Gastrocnemius medialis (tissue), 4 donors: ENCODE results near the gene PTCD1. TPM values are rescaled to one million over a fixed set of nuclear protein-coding genes. Genes with fewer than 3 reads are reported as not detected.

ENCODE experiments used
- ATAC-seq, 2 donors: fragments of 150-250 bp; one replicate each; pipeline ENCODE4 v1.9.1; 2016
- DNase-seq, 2 donors: peaks; one replicate each; pipeline ENCODE4 v3.0.0-alpha.2; 2019
- H3K27ac ChIP-seq, 4 donors: fragments of 200-600 bp; sonication (generic); 1 replicate in 1 of 4; 2 replicates in 3 of 4; pipeline ENCODE4 v1.5.1; 2016 to 2018; ENCODE audit warnings: mild to moderate bottlenecking in 2 of 4, moderate library complexity in 1 of 4
- H3K27me3 ChIP-seq, 3 donors: fragments of 200-600 bp; sonication (generic) in 2 of 3; 1 replicate in 1 of 3; 2 replicates in 2 of 3; pipeline versions ENCODE4 v1.5.1 to v1.6.0; 2016 to 2019; ENCODE audit warnings: mild to moderate bottlenecking in 1 of 3, moderate library complexity in 1 of 3
- H3K36me3 ChIP-seq, 2 donors: fragments of 200-600 bp; sonication (generic) in 1 of 2; one replicate each; pipeline ENCODE4 v1.5.1; 2017 to 2018
- H3K4me1 ChIP-seq, 2 donors: fragments of 200-600 bp; sonication (generic) in 1 of 2; one replicate each; pipeline ENCODE4 v1.5.1; 2016 to 2017; ENCODE audit warnings: mild to moderate bottlenecking in 2 of 2
- H3K4me3 ChIP-seq, 4 donors: fragments of 200-600 bp; sonication (generic) in 3 of 4; 1 replicate in 1 of 4; 2 replicates in 3 of 4; pipeline ENCODE4 v1.5.1; 2016 to 2019; ENCODE audit warnings: mild to moderate bottlenecking in 2 of 4
- H3K9me3 ChIP-seq, 3 donors: fragments of 200-600 bp; sonication (generic) in 2 of 3; 1 replicate in 1 of 3; 2 replicates in 2 of 3; pipeline ENCODE4 v1.5.1; 2016 to 2019
- POLR2A ChIP-seq, 2 donors: fragments of 450-650 bp; IDR thresholded peaks; one replicate each; pipeline ENCODE4 v1.6.1; 2017; ENCODE audit warnings: antibody characterized with exemption in 2 of 2, mild to moderate bottlenecking in 2 of 2, moderate library complexity in 2 of 2
- in situ Hi-C, 4 donors: fragments of 200-750 bp; cut with MboI; loops; one replicate each; pipeline versions ENCODE4 v1.15.0 to v1.8.0; 2017; ENCODE audit warnings: low sequenced_read_pairs in 4 of 4
- intact Hi-C: fragments of 100-400 bp; cut with DNase I; formaldehyde crosslinking; loops from one replicate; pipeline ENCODE4 v1.15.1; 2023; ENCODE audit warnings: low total_unique reads
- total RNA-seq, 4 donors: library from RNA; depleted of rRNA; stranded (reverse); fragments of >200 nt; gene quantifications; one replicate each; pipeline versions ENCODE4 v1.1.0 to v1.2.3, GENCODE V29; 2016
- TF ChIP-seq, protein P1 (sequence below), 5 experiments: fragments of 450-650 bp in 3 of 5; fragments of 200-600 bp in 2 of 5; sonication (generic) in 2 of 5; IDR thresholded peaks in 4 of 5; conservative IDR thresholded peaks in 1 of 5; 1 replicate in 4 of 5; 2 replicates in 1 of 5; pipeline ENCODE4 v1.5.1; 2016 to 2019; ENCODE audit warnings: antibody characterized with exemption in 5 of 5, mild to moderate bottlenecking in 3 of 5, moderate library complexity in 3 of 5

PTCD1 gene
- total RNA-seq, 4 donors from 2014 or later, result 7.8 to 14.1 (median 10.9) TPM

DNA sequence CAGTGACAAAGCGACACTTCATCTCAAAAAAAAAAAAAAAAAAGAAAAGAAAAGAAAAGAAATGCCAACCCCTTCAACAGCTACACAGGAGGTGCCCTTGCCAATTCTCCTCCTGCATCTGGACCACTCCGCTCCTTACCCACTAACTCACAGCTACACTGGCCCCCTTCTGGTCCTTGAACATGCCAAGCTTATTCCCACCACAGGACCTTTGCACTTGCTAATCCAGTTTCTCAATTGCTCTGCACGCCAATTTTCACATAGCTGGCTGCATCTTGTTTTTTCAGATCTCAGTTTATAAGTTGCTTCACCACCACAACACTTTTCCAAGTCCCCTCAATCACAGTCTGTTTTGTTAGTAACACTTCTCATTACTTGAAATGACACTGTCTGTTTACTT is 35.7 kb downstream of the PTCD1 start:
- H3K36me3 ChIP-seq, result peaks cover 0 to 59% of the 10 kb centered on the region in 2 donors
- in situ Hi-C loops, result no loop called here

DNA sequence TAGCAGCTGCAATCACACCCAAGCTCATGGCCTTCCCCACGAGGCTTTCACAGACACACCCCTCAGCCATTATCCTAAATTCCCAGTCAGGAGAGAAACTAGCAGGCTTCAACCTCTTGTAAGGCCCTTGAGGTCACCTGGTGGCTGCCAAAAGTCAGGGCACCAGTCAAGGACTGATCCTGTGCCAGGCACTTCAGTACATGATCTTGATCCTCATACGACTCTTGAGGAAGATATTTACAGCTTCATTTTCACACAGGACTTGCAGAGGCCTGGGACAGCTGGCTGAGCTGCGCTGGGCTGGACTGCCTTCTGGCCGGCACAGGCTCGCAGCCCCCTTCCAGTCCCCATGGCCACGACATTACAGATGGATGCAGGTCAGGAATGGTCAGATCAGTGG is 39.0 kb downstream of the PTCD1 start:
- Histone ChIP-seq H3K27ac (no peak overlapping the region), H3K4me3 (no peak overlapping the region), H3K27me3 (no peaks in the 10 kb centered on the region), H3K36me3 (peaks cover 0 to 88% of the 10 kb centered on the region in 2 donors), H3K4me1 (peaks cover 0 to 14% of the 10 kb centered on the region in 2 donors), H3K9me3 (no peaks in the 10 kb centered on the region)
- DNase-seq, result no peak
- intact Hi-C loops (no loop called here), in situ Hi-C loops (no loop called here)
- peak in 1 of 2 donors; percentile 7 for ATAC-seq
- TF ChIP-seq, protein P1, sequence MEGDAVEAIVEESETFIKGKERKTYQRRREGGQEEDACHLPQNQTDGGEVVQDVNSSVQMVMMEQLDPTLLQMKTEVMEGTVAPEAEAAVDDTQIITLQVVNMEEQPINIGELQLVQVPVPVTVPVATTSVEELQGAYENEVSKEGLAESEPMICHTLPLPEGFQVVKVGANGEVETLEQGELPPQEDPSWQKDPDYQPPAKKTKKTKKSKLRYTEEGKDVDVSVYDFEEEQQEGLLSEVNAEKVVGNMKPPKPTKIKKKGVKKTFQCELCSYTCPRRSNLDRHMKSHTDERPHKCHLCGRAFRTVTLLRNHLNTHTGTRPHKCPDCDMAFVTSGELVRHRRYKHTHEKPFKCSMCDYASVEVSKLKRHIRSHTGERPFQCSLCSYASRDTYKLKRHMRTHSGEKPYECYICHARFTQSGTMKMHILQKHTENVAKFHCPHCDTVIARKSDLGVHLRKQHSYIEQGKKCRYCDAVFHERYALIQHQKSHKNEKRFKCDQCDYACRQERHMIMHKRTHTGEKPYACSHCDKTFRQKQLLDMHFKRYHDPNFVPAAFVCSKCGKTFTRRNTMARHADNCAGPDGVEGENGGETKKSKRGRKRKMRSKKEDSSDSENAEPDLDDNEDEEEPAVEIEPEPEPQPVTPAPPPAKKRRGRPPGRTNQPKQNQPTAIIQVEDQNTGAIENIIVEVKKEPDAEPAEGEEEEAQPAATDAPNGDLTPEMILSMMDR (IDR thresholded peaks at IDR 0.05 in 4 of 5, conservative IDR thresholded peaks at IDR 0.05 in 1 of 5), result no peak

More for the DNA sequence above, 35.7 kb downstream of the PTCD1 start:
- DNase-seq, result no peak
- H3K4me3 ChIP-seq, result no peak overlapping the region
- H3K4me1 ChIP-seq, result peaks cover 27 to 38% of the 10 kb centered on the region in 2 donors
- no peak for TF ChIP-seq POLR2A (IDR thresholded peaks at IDR 0.05)
- TF ChIP-seq, protein P1 (IDR thresholded peaks at IDR 0.05 in 4 of 5, conservative IDR thresholded peaks at IDR 0.05 in 1 of 5), result no peak
- intact Hi-C loops, result no loop called here
- ATAC-seq, result no peak
- H3K27me3 ChIP-seq, result no peaks in the 10 kb centered on the region
- no peaks in the 10 kb centered on the region for H3K9me3 ChIP-seq
- H3K27ac ChIP-seq, result no peak overlapping the region

DNA sequence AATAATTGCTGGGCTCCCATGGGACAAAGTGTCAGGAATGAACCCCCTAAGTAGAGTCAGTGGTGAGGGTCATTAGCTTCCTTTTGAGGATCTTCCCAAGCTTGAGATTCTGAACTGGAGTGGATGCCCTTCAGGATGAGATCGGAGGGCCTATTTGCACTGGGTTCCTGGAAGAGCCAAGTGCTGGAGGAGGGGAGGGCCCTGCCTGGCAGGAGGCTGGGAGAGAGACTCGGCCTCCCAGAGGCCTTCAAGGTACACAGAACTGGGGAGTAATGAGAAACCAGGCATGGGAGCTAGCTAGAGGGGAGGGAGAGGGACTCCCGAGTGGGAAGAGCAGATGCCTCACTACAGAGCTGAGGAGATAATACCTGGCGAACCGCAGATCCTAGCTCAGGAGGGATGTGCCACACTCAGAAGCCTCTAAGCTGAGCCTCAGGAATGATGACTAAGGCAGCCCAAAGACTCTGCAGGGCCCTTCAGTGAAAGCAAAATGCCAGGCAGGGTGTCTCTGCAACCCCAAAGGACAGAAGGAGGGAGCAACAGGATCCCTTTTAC is 39.6 kb downstream of the PTCD1 start:
- peaks cover 0 to 81% of the 10 kb centered on the region in 2 donors for H3K36me3 ChIP-seq
- no peak for DNase-seq
- H3K4me3 ChIP-seq, result no peak overlapping the region
- TF ChIP-seq POLR2A (IDR thresholded peaks at IDR 0.05), result no peak
- TF ChIP-seq, protein P1 (IDR thresholded peaks at IDR 0.05 in 4 of 5, conservative IDR thresholded peaks at IDR 0.05 in 1 of 5), result no peak
- in situ Hi-C loops, result no loop called here
- H3K9me3 ChIP-seq, result no peaks in the 10 kb centered on the region
- ATAC-seq, result no peak
- H3K4me1 ChIP-seq, result peaks cover under 1 to 8% of the 10 kb centered on the region in 2 donors
- H3K27ac ChIP-seq, result no peak overlapping the region
- H3K27me3 ChIP-seq, result no peaks in the 10 kb centered on the region
- intact Hi-C loops, result no loop called here

DNA sequence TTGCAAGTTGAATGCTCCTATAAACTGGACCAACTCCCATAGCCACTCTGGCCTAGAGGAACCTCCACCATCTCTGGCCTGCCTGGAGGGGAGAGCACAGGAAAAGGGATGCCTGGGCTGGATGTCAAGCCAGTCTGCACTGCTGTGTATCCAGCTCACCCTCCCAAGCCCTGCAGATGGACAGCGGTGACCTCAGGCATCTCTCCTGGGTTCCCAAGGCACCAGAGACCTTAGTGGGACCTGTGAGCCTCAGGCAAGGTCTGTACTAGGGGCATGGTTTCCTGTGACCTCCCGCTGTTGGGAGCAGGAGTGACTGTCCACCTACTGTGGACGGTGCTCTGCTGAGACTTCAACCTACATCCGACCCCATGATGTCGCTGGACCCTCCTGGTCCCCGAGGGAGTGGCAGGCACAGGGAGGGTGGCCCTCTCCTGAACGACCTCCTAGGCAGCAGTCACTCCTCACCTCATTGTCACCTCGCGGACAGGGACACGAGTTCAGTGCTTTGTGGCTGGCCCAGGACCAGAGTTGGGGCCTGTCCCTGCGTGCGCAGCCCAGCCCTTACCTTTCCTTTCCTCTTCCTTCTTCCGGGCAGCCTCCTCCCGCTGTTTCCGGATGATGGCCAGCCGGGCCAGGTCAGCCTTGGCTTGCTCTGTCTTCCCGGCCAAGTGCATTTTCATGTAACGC is 41.2 kb downstream of the PTCD1 start:
- H3K27me3 ChIP-seq, result no peaks in the 10 kb centered on the region
- H3K4me1 ChIP-seq, result peaks cover 6 to 21% of the 10 kb centered on the region in 2 donors
- TF ChIP-seq, protein P1 (IDR thresholded peaks at IDR 0.05 in 4 of 5, conservative IDR thresholded peaks at IDR 0.05 in 1 of 5), result no peak
- TF ChIP-seq POLR2A (IDR thresholded peaks at IDR 0.05), result no peak
- in situ Hi-C loops, result no loop called here
- H3K27ac ChIP-seq, result no peak overlapping the region
- no peak overlapping the region for H3K4me3 ChIP-seq
- DNase-seq (no peak), ATAC-seq (no peak)
- H3K36me3 ChIP-seq, result peaks cover 0 to 68% of the 10 kb centered on the region in 2 donors
- intact Hi-C loops, result no loop called here
- H3K9me3 ChIP-seq, result no peaks in the 10 kb centered on the region
